Left lobe of liver (tissue), 2 donors: Measurements from ENCODE around the gene ANKMY2. TPM values are rescaled to one million over a fixed set of nuclear protein-coding genes. Genes with fewer than 3 reads are reported as not detected.
"Not testable (repeated sequence)": the region's sequence is repeated elsewhere in the genome, so short reads cannot be mapped to it uniquely, and the experiment has no call there.

Source experiments
- ATAC-seq: fragments of 200-7000 bp; cut with Tn5 transposase; one replicate; pipeline ENCODE4 v1.9.1; 2020; ENCODE audit warnings: mild to moderate bottlenecking, moderate library complexity
- DNase-seq: peaks from one replicate; pipeline ENCODE4 v3.0.0-alpha.2; 2020; ENCODE audit warnings: low spot score
- total RNA-seq: library from RNA; stranded (reverse); gene quantifications from one replicate; pipeline ENCODE4 v1.2.1, GENCODE V29; 2021
- donor health status: DM: no; HTN: no; CAD: no; lungs with moderate emphysema.
- donor health status: DM: no; HTN: yes; CAD: no.

ANKMY2 gene
- total RNA-seq, 1 donor from 2014 or later, result 8.0 TPM

GRCh38 chr7:16659854-16660497 lies 14.4 kb upstream of the ANKMY2 start:
- DNase-seq, ATAC-seq: not testable (repeated sequence)

- ATAC-seq (no peak), DNase-seq (no peak)
These were observed 12.2 kb upstream of the ANKMY2 start for GRCh38 chr7:16657656-16658279.

- ATAC-seq, result no peak
- DNase-seq, result no peak
These were observed 10.6 kb upstream of the ANKMY2 start for GRCh38 chr7:16656141-16656540.

GRCh38 chr7:16655394-16655793 lies 9.8 kb upstream of the ANKMY2 start:
- DNase-seq (no peak), ATAC-seq (no peak)

- DNase-seq (no peak), ATAC-seq (no peak)
These were observed 7.3 kb upstream of the ANKMY2 start for GRCh38 chr7:16652888-16653287.

GRCh38 chr7:16652240-16652583 lies 6.7 kb upstream of the ANKMY2 start:
- DNase-seq (no peak), ATAC-seq (peak; percentile 76)

GRCh38 chr7:16651396-16652239 lies 6.1 kb upstream of the ANKMY2 start:
- ATAC-seq, result no peak
- no peak for DNase-seq

GRCh38 chr7:16650266-16650665 lies 4.7 kb upstream of the ANKMY2 start:
- DNase-seq (no peak), ATAC-seq (no peak)

- DNase-seq, result no peak
- no peak for ATAC-seq
These were observed 3.6 kb upstream of the ANKMY2 start for GRCh38 chr7:16649196-16649595.

- no peak for DNase-seq
- ATAC-seq, result no peak
These were observed 3.0 kb upstream of the ANKMY2 start for GRCh38 chr7:16648551-16648950.

GRCh38 chr7:16647435-16647960 lies 1.9 kb upstream of the ANKMY2 start:
- ATAC-seq (no peak), DNase-seq (no peak)

GRCh38 chr7:16646472-16647072 lies 1.0 kb upstream of the ANKMY2 start:
- ATAC-seq (peak; percentile 3), DNase-seq (no peak)

- DNase-seq (peak; percentile 58), ATAC-seq (peak; percentile 50)
These were observed 640 bp downstream of the ANKMY2 start for GRCh38 chr7:16644636-16645592.

GRCh38 chr7:16644157-16644556 lies 1.4 kb downstream of the ANKMY2 start:
- ATAC-seq (no peak), DNase-seq (no peak)

GRCh38 chr7:16638282-16639280 lies 7.0 kb downstream of the ANKMY2 start:
- peak; percentile 83 for ATAC-seq
- DNase-seq, result no peak

GRCh38 chr7:16637379-16637778 lies 8.2 kb downstream of the ANKMY2 start:
- DNase-seq, result no peak
- ATAC-seq, result no peak

GRCh38 chr7:16636555-16637101 lies 8.9 kb downstream of the ANKMY2 start:
- ATAC-seq (no peak), DNase-seq (no peak)

- ATAC-seq (peak; percentile 73), DNase-seq (no peak)
These were observed 11.2 kb downstream of the ANKMY2 start for GRCh38 chr7:16634271-16634738.
